Mesothelial cell of epicardium (in vitro differentiated cells): ENCODE measurements around the gene KLHL29. TPM values are rescaled to one million over a fixed set of nuclear protein-coding genes. Genes with fewer than 3 reads are reported as not detected.

Source experiments
- DNase-seq, 2 experiments: peaks; one replicate each; pipeline ENCODE4 v3.0.0; 2021; ENCODE audit warnings: low spot score in 2 of 2; ENCODE audit not compliant: unreplicated experiment in 2 of 2
- H3K27ac Mint-ChIP-seq: 2 replicates; pipeline ENCODE4 v1.8.0; 2021; ENCODE audit warnings: mixed read lengths
- H3K27me3 Mint-ChIP-seq: 2 replicates; pipeline ENCODE4 v1.8.0; 2021; ENCODE audit warnings: low read depth, mixed read lengths
- H3K36me3 Mint-ChIP-seq: 2 replicates; pipeline ENCODE4 v1.8.0; 2021; ENCODE audit warnings: mixed read lengths
- H3K4me1 Mint-ChIP-seq: 2 replicates; pipeline ENCODE4 v1.8.0; 2021; ENCODE audit warnings: mixed read lengths
- H3K4me3 Mint-ChIP-seq: 2 replicates; pipeline ENCODE4 v1.8.0; 2021; ENCODE audit warnings: mild to moderate bottlenecking, moderate library complexity, mixed read lengths
- H3K9me3 Mint-ChIP-seq: 2 replicates; pipeline ENCODE4 v1.8.0; 2021; ENCODE audit warnings: mixed read lengths
- CTCF ChIP-seq: fragments of 200-600 bp; sonication (generic); IDR thresholded peaks from one replicate; pipeline ENCODE4 v1.5.0; 2021; ENCODE audit warnings: antibody characterized with exemption; ENCODE audit not compliant: unreplicated experiment
- total RNA-seq: library from RNA; stranded (reverse); gene quantifications from 3 replicates; pipeline ENCODE4 v1.2.1, GENCODE V29; 2021

Gene KLHL29
- total RNA-seq, 1 donor from 2014 or later = 28.3 TPM

- H3K4me3 Mint-ChIP-seq = no peak overlapping the region
- peaks cover 15% of the 10 kb centered on the region for H3K27me3 Mint-ChIP-seq
- peaks cover 17% of the 10 kb centered on the region for H3K4me1 Mint-ChIP-seq
- DNase-seq = no peak
- no peaks in the 10 kb centered on the region for H3K9me3 Mint-ChIP-seq
- no peak for TF ChIP-seq CTCF
- no peak overlapping the region for H3K27ac Mint-ChIP-seq
- H3K36me3 Mint-ChIP-seq = no peaks in the 10 kb centered on the region
These were observed 186.1 kb downstream of the KLHL29 start for GRCh38 chr2:23571085-23571484.

- Mint-ChIP-seq H3K4me3 (no peak overlapping the region), H3K27ac (no peak overlapping the region), H3K27me3 (peaks cover 15% of the 10 kb centered on the region), H3K9me3 (no peaks in the 10 kb centered on the region), H3K36me3 (no peaks in the 10 kb centered on the region), H3K4me1 (peaks cover 17% of the 10 kb centered on the region)
- no peak for TF ChIP-seq CTCF
- no peak for DNase-seq
These were observed 186.7 kb downstream of the KLHL29 start for GRCh38 chr2:23571527-23572282.

- no peaks in the 10 kb centered on the region for H3K36me3 Mint-ChIP-seq
- no peak overlapping the region for H3K4me3 Mint-ChIP-seq
- DNase-seq = no peak
- no peak for TF ChIP-seq CTCF
- H3K27ac Mint-ChIP-seq = no peak overlapping the region
- no peaks in the 10 kb centered on the region for H3K9me3 Mint-ChIP-seq
- peaks cover 9% of the 10 kb centered on the region for H3K4me1 Mint-ChIP-seq
- peaks cover 5% of the 10 kb centered on the region for H3K27me3 Mint-ChIP-seq
These were observed 190.1 kb downstream of the KLHL29 start for GRCh38 chr2:23574919-23575654.

- no peak overlapping the region for H3K27ac Mint-ChIP-seq
- peaks cover 3% of the 10 kb centered on the region for H3K36me3 Mint-ChIP-seq
- H3K9me3 Mint-ChIP-seq = no peaks in the 10 kb centered on the region
- peaks cover 12% of the 10 kb centered on the region for H3K4me1 Mint-ChIP-seq
- no peak for DNase-seq
- no peak for TF ChIP-seq CTCF
- H3K4me3 Mint-ChIP-seq = no peak overlapping the region
- peaks cover 3% of the 10 kb centered on the region for H3K27me3 Mint-ChIP-seq
These were observed 194.1 kb downstream of the KLHL29 start for GRCh38 chr2:23578964-23579671.

GRCh38 chr2:23579674-23580073, 194.7 kb downstream of the KLHL29 start:
- peaks cover 3% of the 10 kb centered on the region for H3K27me3 Mint-ChIP-seq
- no peak overlapping the region for H3K27ac Mint-ChIP-seq
- H3K4me3 Mint-ChIP-seq = no peak overlapping the region
- peaks cover 7% of the 10 kb centered on the region for H3K4me1 Mint-ChIP-seq
- H3K36me3 Mint-ChIP-seq = peaks cover 3% of the 10 kb centered on the region
- no peaks in the 10 kb centered on the region for H3K9me3 Mint-ChIP-seq
- DNase-seq = no peak
- TF ChIP-seq CTCF = no peak
